GM18499 (cell line): ENCODE data around the gene RAPGEF5.

ENCODE experiments used
- ATAC-seq: cut with Tn5 transposase; IDR thresholded peaks from one replicate; pipeline ENCODE4 v1.9.1; 2021; ENCODE audit warnings: moderate number of reproducible peaks; ENCODE audit not compliant: insufficient read depth, unreplicated experiment

Gene RAPGEF5

DNA sequence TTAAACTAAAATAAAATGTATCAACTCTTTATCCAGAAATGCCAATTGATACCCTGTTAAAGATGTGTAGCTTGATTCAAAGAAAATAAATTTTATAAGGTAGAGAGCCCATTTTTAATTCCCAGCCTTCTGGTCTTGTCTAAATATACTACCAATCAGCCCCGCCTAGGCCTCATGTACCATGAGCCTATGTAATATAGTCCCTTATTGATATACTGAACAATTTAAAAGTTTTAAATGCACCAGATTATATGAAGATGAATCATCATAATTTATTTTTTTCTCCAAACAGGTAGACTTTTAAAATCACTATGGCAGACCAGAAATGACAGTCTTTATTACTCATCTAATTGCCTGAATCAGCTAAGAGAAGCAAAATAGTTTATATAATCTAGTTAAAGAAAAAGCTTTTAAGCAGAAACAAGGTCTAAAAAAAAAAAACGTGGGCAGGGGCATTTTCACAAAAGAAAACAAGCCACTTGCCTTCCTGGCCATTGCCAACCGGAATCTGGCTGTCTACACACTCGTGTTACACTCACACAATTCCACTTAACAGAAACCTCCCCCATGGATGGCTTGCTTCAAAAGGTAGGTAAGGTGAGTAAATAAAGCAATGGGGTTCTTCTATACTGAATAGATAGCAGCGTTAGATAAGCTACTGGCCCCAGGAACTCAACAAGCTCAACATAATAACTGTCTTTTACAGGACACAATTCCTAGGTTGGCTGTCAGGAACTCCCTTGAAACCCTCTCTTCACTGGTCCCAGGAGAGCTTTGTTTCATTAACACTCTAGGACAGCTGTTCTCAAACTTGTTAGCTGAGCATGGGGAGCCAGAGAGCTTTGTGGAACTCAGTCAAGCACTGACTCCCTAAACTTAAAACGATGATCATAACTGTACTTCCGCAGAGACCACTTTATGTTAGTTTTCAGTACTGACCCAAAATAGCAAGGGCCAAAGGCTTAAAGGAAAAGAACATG, 37.2 kb downstream of the RAPGEF5 start:
- no peak for ATAC-seq

- no peak for ATAC-seq
These were observed 38.6 kb downstream of the RAPGEF5 start for GRCh38 chr7:22318376-22318775.

DNA sequence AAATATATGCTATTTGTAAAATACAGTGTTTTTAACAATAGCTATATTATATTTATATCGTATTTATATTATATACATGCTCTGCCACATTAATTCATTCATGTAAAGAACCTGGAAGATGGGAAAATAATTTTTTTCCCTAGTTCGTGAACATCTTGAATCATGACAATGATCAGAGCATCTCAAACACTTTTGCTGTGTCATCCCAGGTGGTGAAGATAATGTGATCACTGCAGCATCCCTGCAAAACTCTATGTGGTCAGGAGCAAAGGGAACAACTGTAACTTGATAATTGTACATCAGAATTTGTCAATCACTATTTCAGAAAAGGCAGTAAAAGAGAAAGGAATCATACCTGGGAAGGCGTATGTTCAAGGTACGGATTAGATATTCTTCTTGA, 39.3 kb downstream of the RAPGEF5 start:
- ATAC-seq, result no peak

DNA sequence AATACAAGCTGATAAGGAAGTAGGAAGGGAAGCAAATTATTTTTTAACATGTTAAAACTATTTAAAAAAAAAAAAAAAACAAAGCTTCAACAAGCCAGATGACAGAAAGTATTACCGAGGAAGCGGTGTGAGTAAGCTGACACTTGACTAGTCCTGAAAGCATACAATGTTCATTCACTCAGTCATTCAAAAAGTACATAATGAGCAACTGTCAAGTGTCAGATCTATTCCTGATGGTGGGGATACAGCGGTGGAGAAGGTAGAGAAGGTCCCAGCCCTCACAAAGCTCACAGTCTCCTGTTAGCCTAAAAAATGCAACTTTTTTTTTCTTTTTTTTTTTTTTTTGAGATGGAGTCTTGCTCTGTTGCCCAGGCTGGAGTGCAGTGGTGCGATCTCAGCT, 40.0 kb downstream of the RAPGEF5 start:
- no peak for ATAC-seq

DNA sequence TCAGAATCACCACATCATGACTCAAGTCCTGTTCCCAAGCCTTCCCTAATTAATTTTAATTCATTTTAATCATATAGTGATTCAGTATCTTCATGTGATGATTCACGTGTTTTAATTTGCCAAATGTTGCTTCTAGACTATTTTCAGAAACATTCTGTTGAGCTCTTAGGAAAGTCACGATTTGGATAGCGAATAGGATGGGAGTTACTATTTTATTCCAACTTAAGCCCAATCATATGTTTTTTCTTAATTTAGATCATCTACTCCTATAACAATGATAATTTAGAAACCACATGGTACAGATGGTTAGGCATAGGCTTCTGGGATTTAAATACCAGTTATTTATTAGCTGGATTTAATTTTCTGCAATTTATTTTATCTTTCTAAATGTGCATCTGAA, 49.1 kb downstream of the RAPGEF5 start:
- ATAC-seq, result no peak

- ATAC-seq, result no peak
These were observed 51.2 kb downstream of the RAPGEF5 start for GRCh38 chr7:22305706-22306105.

- no peak for ATAC-seq
These were observed 54.0 kb downstream of the RAPGEF5 start for GRCh38 chr7:22302951-22303423.

GRCh38 chr7:22302193-22302592, 54.8 kb downstream of the RAPGEF5 start:
- no peak for ATAC-seq

DNA sequence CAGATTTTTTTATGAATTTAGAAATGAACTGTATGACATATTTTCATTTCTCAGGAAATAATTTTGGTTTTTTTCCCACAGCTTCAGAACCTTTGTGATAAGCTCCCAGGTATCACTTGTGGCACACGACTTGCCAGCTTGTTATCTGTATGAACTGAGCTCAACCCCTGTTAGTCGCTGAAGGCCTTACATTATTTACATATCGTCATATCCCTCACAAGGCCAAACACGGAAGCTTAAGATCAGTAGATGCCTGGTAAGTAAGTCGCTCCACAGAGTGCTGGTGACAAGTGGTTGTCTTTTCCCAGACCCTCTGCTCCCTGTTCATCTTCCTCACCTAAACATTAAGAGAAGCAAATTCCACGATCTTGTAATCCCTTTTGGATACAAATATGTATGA, 55.2 kb downstream of the RAPGEF5 start:
- ATAC-seq, result no peak

DNA sequence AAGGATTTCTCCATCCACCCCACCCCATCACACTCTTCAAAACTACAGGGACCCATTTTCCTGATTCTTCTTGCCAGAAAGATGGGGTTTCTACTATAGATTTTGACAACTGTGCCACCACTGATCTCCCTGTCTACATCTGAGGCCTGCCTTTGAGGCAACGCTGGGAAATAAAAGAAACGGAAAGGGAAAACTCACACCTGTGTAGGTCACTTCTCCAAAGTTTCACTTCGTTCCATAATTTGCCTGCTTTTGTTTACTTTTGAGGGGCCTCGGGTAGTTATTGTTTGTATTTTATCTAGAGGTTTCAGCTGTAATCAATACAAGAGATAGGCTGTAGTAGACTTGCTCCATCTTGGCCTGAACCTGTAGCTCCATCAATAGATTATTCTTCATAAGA, 56.1 kb downstream of the RAPGEF5 start:
- ATAC-seq, result no peak

DNA sequence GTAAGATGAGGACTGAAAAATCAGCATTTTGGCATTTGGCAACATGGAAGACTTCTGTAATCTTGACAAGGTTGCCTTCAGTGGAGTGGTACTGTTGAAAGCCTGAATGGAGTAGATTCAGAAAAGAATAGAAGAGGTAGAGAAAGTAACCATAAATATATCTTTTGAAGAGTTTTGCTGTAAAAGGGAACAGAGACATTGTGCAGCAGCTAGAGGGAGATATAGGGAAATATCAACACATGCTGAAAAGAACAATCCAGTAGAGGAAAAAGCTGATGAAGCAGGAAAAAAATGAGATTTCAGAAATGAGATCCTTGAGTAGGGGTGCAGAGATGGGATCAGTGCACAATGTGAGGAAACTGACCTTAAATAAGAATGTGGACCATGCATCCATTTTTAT, 60.0 kb downstream of the RAPGEF5 start:
- ATAC-seq, result no peak

GRCh38 chr7:22296265-22296566, 60.7 kb downstream of the RAPGEF5 start:
- ATAC-seq, result no peak

- ATAC-seq, result no peak
These were observed 61.3 kb downstream of the RAPGEF5 start for GRCh38 chr7:22295402-22296264.

DNA sequence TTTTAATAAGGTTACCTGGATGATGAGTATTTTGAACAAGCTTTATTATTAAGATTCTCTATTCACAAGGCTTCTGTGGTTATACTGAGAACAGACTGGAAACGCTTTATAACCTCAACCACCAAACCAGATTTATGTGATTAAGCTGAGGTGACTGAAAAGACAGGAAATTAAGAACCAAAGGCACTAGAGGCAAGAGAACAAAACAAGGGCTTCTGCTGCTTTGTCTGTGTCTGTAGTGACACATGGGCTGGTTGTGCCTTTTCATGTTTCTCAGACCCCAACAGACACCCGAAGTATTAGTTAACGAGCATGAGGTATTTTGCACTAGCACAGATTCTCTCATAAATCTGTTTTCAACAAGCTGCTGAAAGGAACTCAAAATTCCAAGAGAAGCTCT, 64.4 kb downstream of the RAPGEF5 start:
- ATAC-seq, result no peak

GRCh38 chr7:22291977-22292376, 65.0 kb downstream of the RAPGEF5 start:
- ATAC-seq, result no peak

DNA sequence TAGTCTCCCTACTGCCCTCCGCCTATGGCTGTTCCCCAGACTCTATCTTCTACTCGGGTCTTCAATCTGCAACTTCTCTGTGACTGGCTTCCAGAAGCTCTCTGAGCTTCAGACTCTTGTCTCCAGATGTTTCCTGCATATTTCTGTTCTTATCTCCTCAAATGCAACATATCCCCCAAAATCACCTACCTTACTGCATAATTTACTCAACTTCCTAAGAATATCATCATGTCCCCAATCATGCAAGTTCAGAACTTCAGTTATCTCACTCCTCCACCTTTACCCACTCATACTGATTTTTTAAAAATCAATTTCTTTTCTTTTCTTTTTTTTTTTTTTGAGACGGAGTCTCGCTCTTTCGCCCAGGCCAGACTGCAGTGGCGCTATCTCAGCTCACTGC, 68.8 kb downstream of the RAPGEF5 start:
- ATAC-seq, result no peak

GRCh38 chr7:22287412-22287811, 69.5 kb downstream of the RAPGEF5 start:
- ATAC-seq, result no peak

- no peak for ATAC-seq
These were observed 70.5 kb downstream of the RAPGEF5 start for GRCh38 chr7:22286436-22286835.

DNA sequence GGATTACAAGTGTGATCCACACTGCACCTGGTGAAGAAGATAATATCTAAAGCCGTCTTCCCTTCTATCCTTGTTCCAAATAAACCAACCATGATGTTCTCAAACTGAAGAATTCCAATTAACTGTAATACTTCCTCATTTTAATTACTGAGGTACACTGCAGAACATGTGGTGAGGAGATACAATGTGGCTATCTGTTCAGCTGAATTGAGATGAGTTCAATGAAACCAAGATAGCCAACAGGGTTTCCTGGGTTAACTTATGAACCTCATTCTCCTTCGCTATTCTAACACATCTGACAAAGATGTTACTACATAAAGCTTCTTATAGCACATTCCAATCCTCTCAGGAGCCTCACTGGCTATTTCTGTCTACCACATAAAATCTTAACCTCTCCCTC, 75.5 kb downstream of the RAPGEF5 start:
- ATAC-seq, result no peak

GRCh38 chr7:22280031-22280430, 76.9 kb downstream of the RAPGEF5 start:
- no peak for ATAC-seq

DNA sequence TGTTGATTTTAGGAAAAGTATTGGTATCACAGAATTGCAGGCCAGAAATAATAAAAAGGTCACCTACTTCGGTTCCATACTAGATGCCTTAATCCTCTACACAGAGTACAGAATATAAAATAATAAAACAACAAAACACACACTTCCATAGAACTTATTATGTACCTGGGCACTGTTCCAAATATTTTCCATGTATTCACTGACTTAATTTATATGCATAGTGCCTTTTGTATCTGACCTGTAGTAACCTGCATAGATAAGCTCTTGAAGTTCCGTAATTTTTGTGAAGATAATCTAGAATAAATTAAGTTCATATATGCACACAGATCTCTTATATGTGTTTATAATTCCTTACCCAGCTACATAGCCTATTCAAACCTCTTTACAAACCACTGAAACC, 78.3 kb downstream of the RAPGEF5 start:
- ATAC-seq, result no peak
